SJSA1 (cell line): Measurements from ENCODE around the gene LRMDA. TPM values are rescaled to one million over a fixed set of nuclear protein-coding genes. Genes with fewer than 3 reads are reported as not detected.

ENCODE experiments used
- DNase-seq, 2 experiments: peaks; one replicate each; pipeline ENCODE4 v3.0.0-alpha.2; 2015 to 2020; ENCODE audit warnings: low spot score in 2 of 2, low read depth in 1 of 2
- H3K27ac ChIP-seq: fragments of 250-450 bp; sonication (Bioruptor Pico); 2 replicates; pipeline ENCODE4 v1.5.1; 2020; ENCODE audit warnings: mild to moderate bottlenecking, moderate library complexity
- H3K27me3 ChIP-seq: fragments of 250-450 bp; sonication (Bioruptor Pico); replicated peaks from 2 replicates; pipeline ENCODE4 v1.5.1; 2020; ENCODE audit warnings: mild to moderate bottlenecking, moderate library complexity
- H3K36me3 ChIP-seq: fragments of 250-450 bp; sonication (Bioruptor Pico); 2 replicates; pipeline ENCODE4 v1.5.1; 2020; ENCODE audit warnings: mild to moderate bottlenecking
- H3K4me1 ChIP-seq: fragments of 250-450 bp; sonication (Bioruptor Pico); replicated peaks from 2 replicates; pipeline ENCODE4 v1.6.1; 2021; ENCODE audit warnings: mild to moderate bottlenecking
- H3K4me3 ChIP-seq: fragments of 250-450 bp; sonication (Bioruptor Pico); 2 replicates; pipeline ENCODE4 v1.5.1; 2020; ENCODE audit warnings: mild to moderate bottlenecking
- H3K9me3 ChIP-seq: fragments of 250-450 bp; sonication (Bioruptor Pico); replicated peaks from 2 replicates; pipeline ENCODE4 v1.5.1; 2020; ENCODE audit warnings: mild to moderate bottlenecking
- total RNA-seq: library from RNA; depleted of rRNA; stranded (reverse); fragments of >200 nt; shearing (Covaris generic); gene quantifications from 2 replicates; pipeline ENCODE4 v1.2.3, GENCODE V29; 2014

The LRMDA gene
- total RNA-seq, 1 experiment from 2014 or later = not detected

GRCh38 chr10:75622503-75622902 lies 191.1 kb downstream of the LRMDA start:
- H3K27ac ChIP-seq = no peak overlapping the region
- no peaks in the 10 kb centered on the region for H3K4me1 ChIP-seq
- DNase-seq = no peak
- peaks cover 4% of the 10 kb centered on the region; the same call in 1 of the 2 replicates for H3K27me3 ChIP-seq
- no peaks in the 10 kb centered on the region for H3K9me3 ChIP-seq
- no peaks in the 10 kb centered on the region for H3K36me3 ChIP-seq
- H3K4me3 ChIP-seq = no peak overlapping the region

DNA sequence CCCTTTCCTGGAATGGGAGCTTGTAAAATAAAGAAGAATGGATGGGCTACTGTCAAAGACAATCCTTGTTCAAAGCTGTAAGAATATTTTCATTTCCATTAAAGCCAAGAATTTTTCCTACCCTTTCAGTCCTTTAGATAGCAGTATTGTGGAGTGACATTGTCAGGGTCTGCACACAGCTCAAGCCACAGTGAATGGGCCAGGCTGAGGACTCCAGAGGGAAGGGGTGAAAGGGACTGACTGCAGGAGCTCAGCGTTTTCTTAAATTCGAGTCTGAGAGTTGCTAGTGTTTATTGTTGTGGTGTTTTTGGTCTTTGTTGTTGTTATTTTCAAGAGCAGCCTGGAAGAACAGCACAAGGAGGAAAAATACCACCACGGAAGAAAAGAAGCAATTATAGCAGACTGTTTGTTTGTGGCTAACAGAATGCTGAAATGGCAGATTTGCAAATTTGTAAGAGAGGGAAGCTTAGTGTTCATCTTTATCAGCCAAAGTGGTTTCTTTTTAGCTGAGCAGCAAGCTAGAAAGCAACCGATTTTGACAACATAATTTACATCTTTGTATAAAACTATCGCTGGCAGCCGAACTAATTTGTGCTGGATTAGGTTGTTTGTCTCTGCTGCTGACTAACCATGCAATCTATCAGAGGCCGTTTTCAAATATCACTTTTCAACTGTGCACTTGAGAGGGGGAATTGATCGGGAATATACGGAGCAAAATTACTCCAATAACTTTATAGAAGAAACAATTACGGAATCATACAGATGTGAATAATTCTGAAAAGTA lies 192.1 kb downstream of the LRMDA start:
- H3K27ac ChIP-seq = no peak overlapping the region
- DNase-seq = no peak

DNA sequence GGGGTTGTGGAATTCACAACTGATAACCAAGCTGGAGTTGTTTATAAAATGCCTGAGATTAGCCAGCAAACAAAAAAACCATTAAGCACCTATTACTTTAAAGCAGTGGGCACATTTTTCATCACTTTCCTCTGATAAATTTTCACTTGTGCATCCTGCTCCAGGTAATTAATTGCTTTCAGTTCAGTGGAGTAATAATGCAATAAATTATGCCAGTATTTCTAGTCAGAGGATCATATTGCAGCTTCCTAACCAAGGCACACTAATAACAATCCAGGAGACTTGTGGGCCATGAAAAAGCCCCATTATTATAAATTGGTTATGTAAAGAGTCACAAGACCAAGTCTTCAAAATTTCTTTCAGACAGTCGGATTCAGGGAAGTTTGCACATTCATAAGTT lies 193.2 kb downstream of the LRMDA start:
- Histone ChIP-seq H3K4me1 (no peaks in the 10 kb centered on the region), H3K9me3 (no peaks in the 10 kb centered on the region), H3K27ac (no peak overlapping the region), H3K36me3 (no peaks in the 10 kb centered on the region), H3K27me3 (peaks cover 4% of the 10 kb centered on the region; the same call in 1 of the 2 replicates), H3K4me3 (no peak overlapping the region)
- no peak for DNase-seq

More for the DNA sequence above, 192.1 kb downstream of the LRMDA start:
- H3K9me3 ChIP-seq = no peaks in the 10 kb centered on the region
- peaks cover 4% of the 10 kb centered on the region; the same call in 1 of the 2 replicates for H3K27me3 ChIP-seq
- no peaks in the 10 kb centered on the region for H3K4me1 ChIP-seq
- H3K4me3 ChIP-seq = no peak overlapping the region
- H3K36me3 ChIP-seq = no peaks in the 10 kb centered on the region

DNA sequence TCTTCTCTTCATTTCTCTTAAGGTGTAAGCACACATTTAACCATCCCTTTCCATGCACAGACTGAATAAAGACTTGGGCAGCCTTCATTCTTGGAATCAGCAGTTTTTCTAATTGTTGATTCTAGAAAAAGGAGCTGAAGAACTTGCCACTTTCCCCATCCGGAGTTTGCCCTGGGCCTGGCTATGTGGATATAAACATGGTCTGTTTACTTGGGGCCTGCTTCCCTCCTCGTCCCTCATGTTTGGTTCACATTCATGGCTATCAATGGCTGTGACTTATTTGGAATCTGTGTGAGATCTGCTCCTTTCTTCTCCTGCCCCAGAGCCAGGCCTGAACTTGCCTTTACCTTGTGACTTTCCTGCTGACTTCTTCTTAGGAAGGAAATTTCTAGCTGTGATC lies 199.3 kb downstream of the LRMDA start:
- no peaks in the 10 kb centered on the region for H3K9me3 ChIP-seq
- no peak overlapping the region for H3K4me3 ChIP-seq
- H3K36me3 ChIP-seq = no peaks in the 10 kb centered on the region
- H3K27ac ChIP-seq = no peak overlapping the region
- no peaks in the 10 kb centered on the region for H3K4me1 ChIP-seq
- DNase-seq = no peak
- H3K27me3 ChIP-seq = peaks cover 3% of the 10 kb centered on the region; the same call in 1 of the 2 replicates

GRCh38 chr10:75632805-75633462 lies 201.5 kb downstream of the LRMDA start:
- no peak overlapping the region for H3K4me3 ChIP-seq
- no peak for DNase-seq
- H3K4me1 ChIP-seq = no peaks in the 10 kb centered on the region
- H3K36me3 ChIP-seq = no peaks in the 10 kb centered on the region
- peaks cover 9% of the 10 kb centered on the region; the same call in 1 of the 2 replicates for H3K27me3 ChIP-seq
- no peaks in the 10 kb centered on the region for H3K9me3 ChIP-seq
- no peak overlapping the region for H3K27ac ChIP-seq

DNA sequence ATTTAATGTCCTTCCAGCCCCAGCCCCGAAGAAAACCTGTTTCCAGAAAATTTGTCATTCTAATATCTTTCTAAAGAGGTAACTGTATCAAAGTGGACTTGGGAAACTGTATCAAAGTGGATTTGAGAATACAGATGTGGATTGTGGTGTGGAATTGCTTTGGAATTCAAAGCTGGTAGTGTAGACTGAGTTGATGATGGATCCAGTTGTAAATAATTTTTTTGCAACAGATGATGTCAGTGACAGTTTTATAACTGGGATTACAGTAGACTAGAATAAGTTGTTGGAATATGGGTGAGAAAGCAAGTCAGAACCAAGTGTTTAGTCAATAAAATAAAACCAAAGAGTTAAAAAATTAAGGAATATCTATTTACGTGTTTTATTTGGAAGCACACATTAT lies 202.1 kb downstream of the LRMDA start:
- no peaks in the 10 kb centered on the region for H3K9me3 ChIP-seq
- no peak overlapping the region for H3K4me3 ChIP-seq
- H3K4me1 ChIP-seq = no peaks in the 10 kb centered on the region
- DNase-seq = no peak
- H3K27me3 ChIP-seq = peaks cover 13% of the 10 kb centered on the region; the same call in 1 of the 2 replicates
- no peak overlapping the region for H3K27ac ChIP-seq
- H3K36me3 ChIP-seq = no peaks in the 10 kb centered on the region

- H3K27ac ChIP-seq = no peak overlapping the region
- H3K27me3 ChIP-seq = peaks cover 14% of the 10 kb centered on the region; the same call in 1 of the 2 replicates
- no peak overlapping the region for H3K4me3 ChIP-seq
- no peak for DNase-seq
- no peaks in the 10 kb centered on the region for H3K9me3 ChIP-seq
- H3K36me3 ChIP-seq = no peaks in the 10 kb centered on the region
- H3K4me1 ChIP-seq = no peaks in the 10 kb centered on the region
These were observed 203.5 kb downstream of the LRMDA start for GRCh38 chr10:75634947-75635346.

DNA sequence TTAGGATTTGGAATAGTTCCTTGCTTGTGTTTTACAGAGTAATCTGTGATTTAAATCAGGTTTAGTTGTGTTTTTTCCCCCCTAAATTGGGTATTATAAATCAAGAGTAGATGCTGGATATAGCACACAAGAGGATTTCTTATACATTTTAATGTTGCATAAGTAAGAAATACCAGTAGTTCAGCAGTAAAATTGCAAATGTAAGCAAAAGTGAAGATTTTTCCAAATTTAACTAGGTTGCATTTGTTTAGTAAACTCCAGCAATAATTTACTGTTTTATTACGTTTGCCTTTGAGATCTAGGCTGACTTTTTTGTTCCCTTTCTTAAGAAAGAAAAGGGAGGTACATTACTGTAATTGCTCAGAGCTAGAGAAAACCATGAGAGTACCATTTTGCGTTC lies 207.3 kb downstream of the LRMDA start:
- Histone ChIP-seq H3K27me3 (peaks cover 11% of the 10 kb centered on the region; the same call in 1 of the 2 replicates), H3K36me3 (no peaks in the 10 kb centered on the region), H3K27ac (no peak overlapping the region), H3K9me3 (no peaks in the 10 kb centered on the region), H3K4me1 (no peaks in the 10 kb centered on the region), H3K4me3 (no peak overlapping the region)
- DNase-seq = no peak

DNA sequence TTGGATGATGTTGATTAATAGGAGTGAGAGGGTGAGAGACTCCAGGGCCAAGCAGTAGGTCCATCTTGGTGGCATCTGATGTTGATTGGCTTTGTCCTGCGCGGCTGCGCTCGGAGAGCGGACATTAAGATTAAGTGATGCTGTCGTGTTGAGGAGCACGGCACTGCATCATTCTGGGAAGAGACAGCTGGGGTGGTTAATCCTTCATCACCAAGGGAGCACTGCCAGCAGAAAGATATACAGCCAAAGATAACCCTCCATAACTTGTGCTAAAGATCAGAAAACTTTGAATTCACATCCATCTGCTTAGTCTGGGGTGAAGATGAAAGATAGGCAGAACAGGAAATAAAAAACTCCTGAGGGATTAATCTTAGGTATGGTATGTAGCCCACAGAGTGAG lies 208.3 kb downstream of the LRMDA start:
- H3K4me3 ChIP-seq = no peak overlapping the region
- no peak overlapping the region for H3K27ac ChIP-seq
- no peaks in the 10 kb centered on the region for H3K9me3 ChIP-seq
- no peak for DNase-seq
- peaks cover 11% of the 10 kb centered on the region; the same call in 1 of the 2 replicates for H3K27me3 ChIP-seq
- no peaks in the 10 kb centered on the region for H3K4me1 ChIP-seq
- no peaks in the 10 kb centered on the region for H3K36me3 ChIP-seq

GRCh38 chr10:75640381-75640780 lies 209.0 kb downstream of the LRMDA start:
- Histone ChIP-seq H3K27me3 (peaks cover 11% of the 10 kb centered on the region; the same call in 1 of the 2 replicates), H3K9me3 (no peaks in the 10 kb centered on the region), H3K4me1 (no peaks in the 10 kb centered on the region), H3K36me3 (no peaks in the 10 kb centered on the region), H3K27ac (no peak overlapping the region), H3K4me3 (no peak overlapping the region)
- DNase-seq = no peak

GRCh38 chr10:75640803-75641202 lies 209.4 kb downstream of the LRMDA start:
- Histone ChIP-seq H3K27ac (no peak overlapping the region), H3K4me3 (no peak overlapping the region), H3K27me3 (peaks cover 11% of the 10 kb centered on the region; the same call in 1 of the 2 replicates), H3K9me3 (no peaks in the 10 kb centered on the region), H3K4me1 (no peaks in the 10 kb centered on the region), H3K36me3 (no peaks in the 10 kb centered on the region)
- no peak for DNase-seq

- Histone ChIP-seq H3K9me3 (no peaks in the 10 kb centered on the region), H3K27ac (no peak overlapping the region), H3K4me3 (no peak overlapping the region), H3K36me3 (no peaks in the 10 kb centered on the region), H3K4me1 (no peaks in the 10 kb centered on the region), H3K27me3 (0 out of 2 replicates have a peak, but pooled peaks cover 2% of the 10 kb centered on the region)
- no peak for DNase-seq
These were observed 212.0 kb downstream of the LRMDA start for GRCh38 chr10:75643405-75643804.

DNA sequence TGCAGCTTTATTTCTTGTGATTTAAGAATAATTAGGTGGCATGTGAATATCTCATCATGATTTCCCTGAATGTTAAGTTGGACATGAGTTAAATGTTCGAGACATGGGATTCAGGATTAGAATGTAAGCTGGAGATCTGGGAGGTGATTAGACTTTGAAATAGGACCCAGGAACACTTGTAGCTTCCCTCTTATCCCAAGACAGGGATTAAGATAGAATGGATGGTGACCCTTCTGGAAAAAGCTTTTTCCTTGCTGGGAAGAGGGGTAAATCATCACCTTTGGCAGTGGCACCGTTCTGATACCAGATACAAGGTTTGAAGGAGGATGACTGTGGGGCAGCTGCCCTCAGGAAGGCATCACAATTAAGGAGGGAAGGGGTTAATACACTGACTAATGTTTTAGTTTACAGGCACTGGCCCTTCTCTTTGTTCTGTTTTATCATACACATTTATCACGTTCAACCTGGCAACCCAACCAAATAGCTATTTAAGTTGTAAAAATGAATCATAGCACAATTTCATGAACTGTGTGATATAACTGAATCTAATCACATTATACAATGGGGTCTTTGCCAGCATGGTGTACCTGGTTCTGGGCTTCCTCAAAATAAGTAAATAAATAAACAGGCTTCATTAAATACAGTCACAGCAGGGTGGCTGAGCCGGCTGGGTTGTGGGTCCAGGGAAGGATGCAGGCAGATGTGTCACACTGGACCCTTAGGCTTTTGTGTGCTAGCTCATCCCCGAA lies 212.7 kb downstream of the LRMDA start:
- no peak overlapping the region for H3K4me3 ChIP-seq

More for the DNA sequence above, 212.7 kb downstream of the LRMDA start:
- no peaks in the 10 kb centered on the region for H3K27me3 ChIP-seq
- no peaks in the 10 kb centered on the region for H3K9me3 ChIP-seq
- no peak overlapping the region for H3K27ac ChIP-seq
- H3K4me1 ChIP-seq = no peaks in the 10 kb centered on the region
- no peaks in the 10 kb centered on the region for H3K36me3 ChIP-seq
- no peak for DNase-seq
